OCI-LY1 (cell line): ENCODE data around the gene FBXO47.

Experiments used
- EZH2 ChIP-seq: fragments of 200-600 bp; sonication (generic), shearing (Covaris generic); IDR thresholded peaks from 2 replicates; pipeline ENCODE4 v1.8.0; 2017; ENCODE audit warnings: borderline replicate concordance, mixed run types, mild to moderate bottlenecking, antibody characterized with exemption, low read length, moderate library complexity, mixed read lengths
- TF ChIP-seq, protein P1 (sequence below): fragments of 200-600 bp; sonication (generic), shearing (Covaris generic); IDR thresholded peaks from 2 replicates; pipeline ENCODE4 v1.5.1; 2017; ENCODE audit warnings: mild to moderate bottlenecking, antibody characterized with exemption, low read length, moderate library complexity, mixed read lengths

GRCh38 chr17:38889745-38890409, 77.3 kb downstream of the FBXO47 start:
- TF ChIP-seq, protein P1, sequence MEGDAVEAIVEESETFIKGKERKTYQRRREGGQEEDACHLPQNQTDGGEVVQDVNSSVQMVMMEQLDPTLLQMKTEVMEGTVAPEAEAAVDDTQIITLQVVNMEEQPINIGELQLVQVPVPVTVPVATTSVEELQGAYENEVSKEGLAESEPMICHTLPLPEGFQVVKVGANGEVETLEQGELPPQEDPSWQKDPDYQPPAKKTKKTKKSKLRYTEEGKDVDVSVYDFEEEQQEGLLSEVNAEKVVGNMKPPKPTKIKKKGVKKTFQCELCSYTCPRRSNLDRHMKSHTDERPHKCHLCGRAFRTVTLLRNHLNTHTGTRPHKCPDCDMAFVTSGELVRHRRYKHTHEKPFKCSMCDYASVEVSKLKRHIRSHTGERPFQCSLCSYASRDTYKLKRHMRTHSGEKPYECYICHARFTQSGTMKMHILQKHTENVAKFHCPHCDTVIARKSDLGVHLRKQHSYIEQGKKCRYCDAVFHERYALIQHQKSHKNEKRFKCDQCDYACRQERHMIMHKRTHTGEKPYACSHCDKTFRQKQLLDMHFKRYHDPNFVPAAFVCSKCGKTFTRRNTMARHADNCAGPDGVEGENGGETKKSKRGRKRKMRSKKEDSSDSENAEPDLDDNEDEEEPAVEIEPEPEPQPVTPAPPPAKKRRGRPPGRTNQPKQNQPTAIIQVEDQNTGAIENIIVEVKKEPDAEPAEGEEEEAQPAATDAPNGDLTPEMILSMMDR, result no peak
- TF ChIP-seq EZH2, result no peak
